ENCODE measurements around the gene TMEM267. TPM values are rescaled to one million over a fixed set of nuclear protein-coding genes. Genes with fewer than 3 reads are reported as not detected.
A peak's percentile ranks its signal among the peaks of the same experiment; 100 is the strongest.
"Not testable (repeated sequence)": the region's sequence is repeated elsewhere in the genome, so short reads cannot be mapped to it uniquely, and the experiment has no call there.

The TMEM267 gene
- total RNA-seq, 1 experiment from 2014 or later: 19.5 TPM

- intact Hi-C loops (cut with micrococcal nuclease): no loop called here
- H3K27ac Mint-ChIP-seq (ENCODE audit: low read depth, unreplicated experiment): peak overlapping the region; percentile 84
- DNase-seq (ENCODE audit: unreplicated experiment): no peak
Measured at GRCh38 chr5:43427306-43427705, 56.4 kb downstream of the TMEM267 start.

GRCh38 chr5:43425983-43426382 is 57.7 kb downstream of the TMEM267 start:
- intact Hi-C loops (cut with micrococcal nuclease): no loop called here
- TF ChIP-seq CTCF (IDR thresholded peaks at IDR 0.05; ENCODE audit: unreplicated experiment): no peak
- Mint-ChIP-seq H3K9me3 (ENCODE audit: unreplicated experiment) (no peaks in the 10 kb centered on the region), H3K27me3 (ENCODE audit: insufficient read depth, unreplicated experiment) (no peaks in the 10 kb centered on the region), H3K27ac (ENCODE audit: low read depth, unreplicated experiment) (peak overlapping the region; percentile 84), H3K4me3 (ENCODE audit: unreplicated experiment) (no peak overlapping the region), H3K36me3 (ENCODE audit: insufficient read depth, unreplicated experiment) (no peaks in the 10 kb centered on the region), H3K4me1 (ENCODE audit: insufficient read depth, unreplicated experiment) (peaks cover 52% of the 10 kb centered on the region)
- POLR2A ChIA-PET: interaction anchor here (0.7 to 7.0 kb wide), 10 partner anchors 8 to 305 kb away, joined by 3 to 113 read pairs (median 4); partner anchors contain the start of genes C5orf34, HMGCS1 and TMEM267
- CTCF ChIA-PET: interaction anchor here (0.7 to 2.8 kb wide), 5 partner anchors 25 to 320 kb away, joined by 4 to 30 read pairs (median 6); partner anchors contain the start of gene TMEM267
- BruUV-seq (replicated peaks): no TSS peak
- peak; percentile 97 for DNase-seq (ENCODE audit: unreplicated experiment)

More at GRCh38 chr5:43427306-43427705, 56.4 kb downstream of the TMEM267 start:
- Mint-ChIP-seq H3K9me3 (ENCODE audit: unreplicated experiment) (no peaks in the 10 kb centered on the region), H3K4me3 (ENCODE audit: unreplicated experiment) (no peak overlapping the region), H3K36me3 (ENCODE audit: insufficient read depth, unreplicated experiment) (no peaks in the 10 kb centered on the region), H3K4me1 (ENCODE audit: insufficient read depth, unreplicated experiment) (peaks cover 52% of the 10 kb centered on the region), H3K27me3 (ENCODE audit: insufficient read depth, unreplicated experiment) (no peaks in the 10 kb centered on the region)
- no peak for TF ChIP-seq CTCF (IDR thresholded peaks at IDR 0.05; ENCODE audit: unreplicated experiment)
- no TSS peak for BruUV-seq (replicated peaks)
- POLR2A ChIA-PET: interaction anchor here (1.0 to 7.0 kb wide), 5 partner anchors 14 to 114 kb away, joined by 3 to 113 read pairs (median 5); partner anchors contain the start of genes HMGCS1 and TMEM267
- CTCF ChIA-PET: interaction anchor here (0.6 to 2.8 kb wide), 5 partner anchors 39 to 515 kb away, joined by 3 to 30 read pairs (median 4); partner anchors contain the start of gene TMEM267

GRCh38 chr5:43423086-43423485 is 60.6 kb downstream of the TMEM267 start:
- ChIA-PET CTCF (interaction anchor here (4.9 kb wide), 1 partner anchor 62 kb away, joined by 22 read pairs; the partner anchor contains the start of gene TMEM267), POLR2A (interaction anchor here (5.5 kb wide), 1 partner anchor 60 kb away, joined by 68 read pairs; the partner anchor contains the start of gene TMEM267)
- H3K27me3 Mint-ChIP-seq (ENCODE audit: insufficient read depth, unreplicated experiment); DNase-seq (ENCODE audit: unreplicated experiment); H3K4me3 Mint-ChIP-seq (ENCODE audit: unreplicated experiment); BruUV-seq (replicated peaks); intact Hi-C loops (cut with micrococcal nuclease); H3K27ac Mint-ChIP-seq (ENCODE audit: low read depth, unreplicated experiment); H3K36me3 Mint-ChIP-seq (ENCODE audit: insufficient read depth, unreplicated experiment); H3K9me3 Mint-ChIP-seq (ENCODE audit: unreplicated experiment): not testable (repeated sequence)
- H3K4me1 Mint-ChIP-seq (ENCODE audit: insufficient read depth, unreplicated experiment): peaks cover 41% of the 10 kb centered on the region

- POLR2A ChIA-PET: interaction anchor here (0.5 to 5.5 kb wide), 8 partner anchors 7 to 610 kb away, joined by 4 to 68 read pairs (median 11); partner anchors contain the start of genes CCL28, HMGCS1, TMEM267 and ZNF131
- DNase-seq (ENCODE audit: unreplicated experiment): peak; percentile 91
- CTCF ChIA-PET: interaction anchor here (0.6 to 4.9 kb wide), 6 partner anchors 11 to 1565 kb away, joined by 3 to 24 read pairs (median 6); partner anchors contain the start of genes CCL28 and TMEM267
- H3K27ac Mint-ChIP-seq (ENCODE audit: low read depth, unreplicated experiment): peak overlapping the region; percentile 1
- no peaks in the 10 kb centered on the region for H3K27me3 Mint-ChIP-seq (ENCODE audit: insufficient read depth, unreplicated experiment)
- no peak for TF ChIP-seq CTCF (IDR thresholded peaks at IDR 0.05; ENCODE audit: unreplicated experiment)
- H3K36me3 Mint-ChIP-seq (ENCODE audit: insufficient read depth, unreplicated experiment): no peaks in the 10 kb centered on the region
- intact Hi-C loops (cut with micrococcal nuclease): no loop called here
- H3K4me3 Mint-ChIP-seq (ENCODE audit: unreplicated experiment): peak overlapping the region; percentile 34
- peaks cover 32% of the 10 kb centered on the region for H3K4me1 Mint-ChIP-seq (ENCODE audit: insufficient read depth, unreplicated experiment)
- BruUV-seq (replicated peaks): no TSS peak
- H3K9me3 Mint-ChIP-seq (ENCODE audit: unreplicated experiment): no peaks in the 10 kb centered on the region
Measured at GRCh38 chr5:43422143-43422542, 61.5 kb downstream of the TMEM267 start.

All from MCF 10A (cell line).